T47D (cell line): ENCODE results near the gene CTBP1.
"Not testable (repeated sequence)": the region's sequence is repeated elsewhere in the genome, so short reads cannot be mapped to it uniquely, and the experiment has no call there.

Source experiments
- DNase-seq, 2 experiments: peaks; one replicate each; pipeline versions ENCODE4 v3.0.0 to v3.0.0-alpha.2; 2011 to 2012; ENCODE audit warnings: low read depth in 1 of 2, low spot score in 1 of 2
- JUND ChIP-seq: IDR thresholded peaks from 2 replicates; pipeline ENCODE4 v1.6.1; 2012; ENCODE audit warnings: low read depth
- in situ Hi-C: cut with HindIII; loops from 2 replicates; pipeline ENCODE4 v1.10.0; 2016; ENCODE audit warnings: low sequenced_read_pairs, low pct_unique_long_range_greater_than_20kb

CTBP1 gene

DNA sequence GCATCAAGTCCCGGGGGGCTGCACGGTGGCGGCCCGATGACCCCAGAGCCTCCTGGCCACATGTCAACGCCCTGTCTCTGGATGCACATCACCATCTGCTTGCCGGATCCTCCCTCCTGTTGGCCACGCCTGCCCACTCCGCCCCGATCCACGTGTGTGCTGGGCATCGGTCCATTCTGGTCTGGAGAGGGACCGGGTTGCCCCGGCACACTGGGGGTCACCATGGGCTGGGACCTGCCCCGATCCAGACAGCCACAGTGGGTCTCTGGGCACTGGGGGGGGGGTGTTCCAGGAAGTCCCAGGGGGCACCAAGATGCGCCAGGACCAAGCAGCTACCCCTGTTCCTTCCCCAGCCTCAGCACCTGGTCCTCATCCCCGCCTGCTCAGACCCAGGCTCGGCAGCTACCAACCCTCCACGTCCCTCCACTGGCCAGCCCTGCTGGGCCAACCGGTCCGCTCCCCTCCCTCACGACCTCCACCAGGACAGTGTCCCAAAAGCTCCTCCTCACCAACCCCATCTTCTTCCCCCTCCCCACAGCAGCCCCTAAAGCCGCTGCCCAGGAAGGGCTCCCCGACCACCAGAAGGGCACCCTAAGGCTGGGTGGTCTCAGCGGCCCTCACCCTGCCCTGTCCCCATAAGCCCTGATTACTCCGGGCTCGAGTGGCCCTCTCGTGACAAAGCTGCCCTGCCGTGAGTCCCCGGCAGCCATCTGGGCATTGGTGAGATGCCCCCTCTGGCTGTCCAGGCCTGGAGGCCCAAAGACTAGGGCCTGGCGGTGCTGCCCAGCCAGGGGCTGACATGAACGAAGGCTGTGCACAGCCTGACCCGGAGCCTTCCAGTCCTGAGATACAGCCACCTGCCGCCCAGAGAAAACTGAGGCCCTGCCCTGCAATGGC, 4.6 kb downstream of the CTBP1 start:
- in situ Hi-C loops, result no loop called here
- no peak for TF ChIP-seq JUND
- no peak for DNase-seq

DNA sequence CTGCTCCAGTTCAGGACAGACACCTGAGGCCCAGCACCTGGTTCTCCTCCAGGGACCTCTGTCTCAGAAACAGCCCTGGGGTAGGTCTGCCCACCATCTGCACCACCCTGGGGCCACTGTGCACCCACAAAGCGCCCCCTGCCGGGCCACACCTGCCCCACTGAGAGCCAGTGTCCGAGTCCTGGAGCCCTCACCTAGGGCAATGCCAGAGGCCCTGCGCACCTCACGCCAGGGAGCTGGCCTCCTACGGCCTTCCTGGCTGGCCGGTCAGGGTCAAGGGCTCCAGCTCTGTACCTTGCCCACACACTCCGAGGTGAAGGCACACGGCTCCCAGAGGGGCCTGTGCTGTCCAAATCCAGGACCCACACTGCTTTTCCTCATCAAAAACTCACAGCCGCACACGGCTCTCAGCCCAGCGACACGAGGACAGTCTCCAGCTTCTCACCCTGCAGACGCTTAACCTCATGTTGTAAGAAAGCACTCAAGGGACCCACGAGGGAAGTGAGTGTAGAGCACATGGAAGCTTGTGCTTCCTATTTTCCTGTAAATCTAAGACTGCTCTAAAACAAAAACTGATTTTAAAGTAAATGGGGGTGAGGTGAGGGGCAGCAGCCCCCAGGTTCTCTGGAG, 5.4 kb downstream of the CTBP1 start:
- DNase-seq, result peak in 1 of 2 experiments; percentile 2
- in situ Hi-C loops, result no loop called here
- no peak for TF ChIP-seq JUND

DNA sequence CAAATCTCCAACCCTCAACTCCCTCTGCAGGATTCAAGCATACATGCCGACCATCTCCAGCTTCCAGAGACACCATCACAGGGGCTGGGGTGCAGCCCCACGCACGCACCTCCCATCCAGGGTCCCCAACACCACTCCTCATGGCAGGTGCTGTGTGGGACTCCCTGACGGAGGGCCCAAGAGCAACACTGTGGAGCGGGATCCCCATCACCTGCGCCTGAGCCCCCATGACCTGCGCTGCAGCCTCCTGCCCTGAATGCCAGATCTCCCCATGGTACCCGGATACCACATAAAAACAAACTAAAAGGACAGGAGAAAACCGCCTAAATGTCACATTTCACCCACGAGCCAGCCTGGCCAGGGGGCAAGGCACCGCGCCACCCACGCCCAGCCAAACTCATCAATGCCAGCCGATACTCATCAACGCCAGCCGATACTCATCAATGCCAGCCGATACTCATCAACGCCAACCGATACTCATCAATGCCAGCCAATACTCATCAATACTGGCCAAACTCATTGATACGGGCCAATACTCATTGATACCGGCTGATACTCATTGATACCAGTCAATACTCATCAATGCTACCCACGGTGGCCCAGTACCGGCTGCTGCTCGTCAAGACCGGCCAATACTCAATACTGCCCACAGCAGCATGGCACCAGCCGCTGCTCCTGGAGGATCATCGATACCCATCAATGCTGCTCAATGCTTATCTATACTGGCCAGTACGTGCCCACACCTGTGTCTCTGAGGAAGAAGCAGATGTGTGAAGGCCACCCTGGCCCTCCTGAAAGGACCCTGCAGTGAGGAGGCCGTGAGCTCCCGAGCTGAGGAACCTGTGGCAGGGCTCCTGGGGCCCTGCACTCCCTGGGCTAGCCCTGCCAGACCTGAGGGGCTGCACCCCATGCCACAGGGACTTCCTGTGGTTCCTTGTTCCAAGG, 6.2 kb downstream of the CTBP1 start:
- no peak for DNase-seq
- no peak for TF ChIP-seq JUND
- in situ Hi-C loops, result no loop called here

DNA sequence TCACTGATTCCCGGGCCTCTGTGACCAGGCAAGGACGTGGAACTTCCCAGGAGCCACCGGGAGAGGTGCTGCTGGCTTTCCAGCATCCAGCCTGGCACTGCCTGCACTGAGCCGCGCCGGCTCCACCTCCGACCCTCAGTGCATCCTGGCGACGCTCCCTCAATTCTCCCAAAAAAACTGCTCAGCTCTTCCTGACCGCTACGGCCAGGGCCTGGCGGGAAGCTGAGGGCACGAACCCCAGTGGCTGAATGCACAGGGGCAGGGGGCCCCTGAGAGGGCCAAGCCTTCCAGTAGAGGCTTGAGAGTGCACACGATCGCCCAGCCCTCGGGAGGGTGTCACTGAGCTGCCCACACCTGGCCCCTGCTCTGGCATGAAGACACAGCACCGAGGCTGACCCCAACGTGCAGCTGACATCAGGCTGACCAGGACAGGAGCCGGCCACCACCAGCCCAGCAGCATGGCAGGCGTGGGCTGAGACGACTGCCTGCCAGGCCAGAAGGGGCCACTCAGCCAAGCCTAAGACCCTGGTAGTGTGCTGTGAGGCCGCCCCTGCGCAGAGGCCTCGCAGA, 6.9 kb downstream of the CTBP1 start:
- TF ChIP-seq JUND, result no peak
- in situ Hi-C loops, result no loop called here
- no peak for DNase-seq

DNA sequence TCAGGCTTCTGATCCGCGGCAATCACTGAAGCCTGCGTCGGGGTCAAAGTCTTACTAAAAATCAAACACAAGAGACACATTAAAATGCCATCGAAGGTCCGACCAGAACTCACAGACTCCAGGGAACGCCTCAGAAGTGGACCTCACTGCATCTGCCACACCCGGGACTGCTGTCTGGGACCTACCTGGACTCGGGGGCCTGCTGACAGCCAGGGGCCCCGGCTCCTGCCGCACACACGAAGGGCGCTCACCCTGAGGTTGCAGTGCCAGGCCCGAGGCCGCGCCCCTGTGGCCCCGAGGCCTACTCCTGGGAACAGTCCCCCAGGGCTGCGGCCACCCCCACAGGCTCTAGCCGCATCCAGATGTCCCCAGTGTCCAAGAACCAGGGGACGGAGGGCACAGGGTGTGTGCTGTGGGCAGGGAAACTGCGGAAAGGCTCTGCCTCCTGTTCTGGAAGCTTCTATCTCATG, 7.4 kb downstream of the CTBP1 start:
- in situ Hi-C loops, result no loop called here
- no peak for TF ChIP-seq JUND

DNA sequence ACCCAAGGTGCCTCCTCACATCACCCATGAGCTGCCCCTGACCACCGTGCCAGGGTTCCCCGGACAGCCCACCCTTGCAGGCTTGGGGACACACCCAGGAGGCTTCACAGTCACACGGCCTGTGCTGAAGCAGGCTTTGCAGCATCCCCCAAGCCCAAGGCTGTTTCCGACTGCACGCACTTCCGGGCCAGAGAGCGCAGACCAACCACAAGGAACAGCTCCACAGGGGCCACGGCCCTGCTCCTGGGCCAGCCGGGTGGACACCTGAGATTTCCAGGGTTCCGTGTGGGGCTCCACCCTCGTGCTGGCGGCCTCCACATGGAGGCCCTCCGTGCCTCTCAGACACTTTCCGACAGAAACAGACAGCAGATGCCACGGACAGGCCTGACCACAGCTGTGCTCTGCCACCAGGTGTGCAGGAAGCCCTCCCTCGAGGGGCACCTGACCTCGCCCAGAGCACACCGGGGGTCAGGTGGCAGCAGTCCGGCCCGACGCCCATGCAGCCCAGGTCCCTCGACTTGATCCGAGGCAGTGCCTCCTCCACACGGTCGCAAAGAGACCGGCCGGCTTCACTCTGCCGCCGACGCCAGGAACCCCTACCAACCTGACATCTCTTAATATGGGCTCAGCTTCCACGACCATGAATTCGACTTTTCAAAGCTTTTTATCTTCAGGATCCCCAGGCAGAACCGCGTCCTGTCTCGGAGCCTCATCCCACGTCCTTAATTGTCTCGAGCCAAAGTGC, 8.0 kb downstream of the CTBP1 start:
- TF ChIP-seq JUND, result no peak
- in situ Hi-C loops, result no loop called here

More for the DNA sequence above, 7.4 kb downstream of the CTBP1 start:
- no peak for DNase-seq

DNA sequence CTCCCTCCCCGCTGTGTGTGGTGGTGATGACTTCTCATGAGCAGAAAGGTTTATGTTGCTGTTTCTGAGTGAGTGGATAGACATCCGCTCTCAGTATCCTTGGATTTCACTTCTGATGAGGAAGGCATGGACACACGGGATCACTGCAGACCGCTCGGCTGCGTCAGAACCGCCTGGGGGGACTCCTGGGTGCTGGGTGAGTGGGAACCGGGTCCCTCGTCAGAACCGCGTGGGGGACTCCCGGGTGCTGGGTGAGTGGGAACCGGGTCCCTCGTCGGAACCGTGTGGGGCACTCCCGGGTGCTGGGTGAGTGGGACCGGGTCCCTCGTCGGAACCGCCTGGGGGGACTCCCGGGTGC, 9.0 kb downstream of the CTBP1 start:
- no peak for TF ChIP-seq JUND
- DNase-seq, result no peak
- in situ Hi-C loops, result no loop called here

More for the DNA sequence above, 8.0 kb downstream of the CTBP1 start:
- no peak for DNase-seq

DNA sequence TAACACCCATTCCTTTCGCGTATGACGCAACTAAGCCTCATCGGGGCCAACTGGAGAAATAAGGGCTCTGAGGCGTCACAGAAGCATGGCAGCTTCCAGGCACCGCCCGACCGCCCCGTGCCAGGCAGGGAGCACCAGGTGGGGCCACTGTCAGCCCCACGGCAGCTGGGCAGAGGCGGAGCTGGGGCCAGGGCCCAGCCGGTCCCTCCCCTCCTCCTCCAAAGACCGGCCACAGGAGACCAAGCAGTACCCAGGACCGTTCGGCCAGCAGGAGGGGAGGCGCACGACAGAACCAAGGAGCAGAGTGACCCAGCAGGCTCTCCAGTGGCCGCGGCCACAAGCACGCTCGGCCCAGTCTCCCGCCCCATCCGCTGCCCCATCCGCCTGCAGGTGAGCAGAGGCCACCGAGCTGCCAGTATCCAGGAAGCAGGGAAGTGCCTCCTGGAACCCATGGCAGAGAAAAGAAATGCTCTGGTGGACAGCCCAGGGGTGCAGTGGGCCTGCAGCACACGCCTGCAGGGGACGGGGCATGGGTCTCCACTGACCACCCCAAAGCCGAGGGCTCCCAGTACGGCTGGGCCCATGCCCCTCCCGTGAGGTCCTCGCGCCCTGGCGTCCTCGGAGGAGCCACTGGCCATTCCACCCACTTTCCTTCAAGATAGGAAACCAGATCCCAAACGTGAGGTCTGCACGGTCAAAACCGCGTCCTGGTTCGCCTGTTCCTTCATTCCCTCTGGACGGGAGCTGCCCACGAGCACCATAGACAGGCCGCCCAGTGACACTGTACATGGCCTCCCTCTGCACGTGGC, 9.6 kb downstream of the CTBP1 start:
- no peak for DNase-seq
- in situ Hi-C loops, result no loop called here
- no peak for TF ChIP-seq JUND

DNA sequence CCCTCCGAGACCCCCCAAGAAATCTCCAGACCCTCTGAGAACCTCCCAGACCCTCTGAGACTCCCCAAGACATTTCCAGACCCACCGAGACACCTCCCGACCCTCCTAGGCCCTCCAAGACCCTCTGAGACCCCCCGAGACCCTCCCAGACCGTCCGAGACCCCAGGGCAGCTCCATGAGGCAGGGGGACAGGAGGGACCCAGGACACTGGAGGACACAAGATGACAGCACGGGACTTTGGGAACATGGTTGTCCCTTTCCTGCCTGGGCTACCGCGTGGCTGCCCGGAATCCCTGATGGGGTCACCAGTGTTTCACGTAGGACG, 10.3 kb downstream of the CTBP1 start:
- in situ Hi-C loops, result no loop called here
- TF ChIP-seq JUND, result no peak
- no peak for DNase-seq

DNA sequence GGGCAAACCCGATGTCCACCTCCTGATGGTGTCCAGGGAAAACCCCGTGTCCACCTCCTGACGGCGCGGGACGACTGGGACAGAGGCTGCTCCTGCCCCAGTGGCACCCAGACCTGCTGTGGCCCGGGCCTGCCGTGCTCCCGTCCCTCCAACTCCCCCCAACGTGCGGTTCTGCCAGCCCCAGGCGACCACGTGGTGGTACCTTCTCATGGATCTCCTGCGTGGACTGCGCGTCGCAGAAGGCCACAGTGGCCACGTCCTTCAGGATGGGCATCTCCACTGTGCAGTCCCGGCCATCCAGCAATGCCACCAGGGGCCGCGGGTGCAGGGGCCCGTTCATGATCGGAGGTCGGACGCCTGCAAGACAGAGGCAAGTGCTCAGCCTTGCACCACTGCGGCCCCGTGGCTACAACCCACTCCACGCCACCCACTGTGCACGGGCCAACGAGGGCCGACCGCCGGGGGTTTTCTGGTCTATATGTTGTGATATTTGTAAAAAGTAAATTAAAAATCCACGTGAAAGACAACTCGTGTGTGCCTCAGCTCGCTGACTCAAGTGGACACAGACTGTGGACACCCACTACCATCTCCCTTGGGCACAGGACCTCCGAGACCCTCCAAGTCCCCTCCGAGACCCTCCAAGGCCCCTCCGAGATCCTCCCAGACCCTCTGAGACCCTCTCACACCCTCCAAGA, 10.8 kb downstream of the CTBP1 start:
- DNase-seq, result no peak
- no peak for TF ChIP-seq JUND
- in situ Hi-C loops, result no loop called here

DNA sequence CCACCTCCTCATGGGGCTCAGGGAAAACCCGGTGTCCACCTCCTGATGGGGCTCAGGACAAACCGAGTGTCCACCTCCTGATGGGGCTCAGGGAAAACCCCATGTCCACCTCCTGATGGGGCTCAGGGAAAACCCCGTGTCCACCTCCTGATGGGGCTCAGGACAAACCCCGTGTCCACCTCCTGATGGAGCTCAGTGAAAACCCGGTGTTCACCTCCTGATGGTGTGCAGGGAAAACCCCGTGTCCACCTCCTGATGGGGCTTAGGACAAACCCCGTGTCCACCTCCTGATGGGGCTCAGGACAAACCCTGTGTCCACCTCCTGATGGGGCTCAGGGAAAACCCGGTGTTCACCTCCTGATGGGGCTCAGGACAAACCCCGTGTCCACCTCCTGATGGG, 11.7 kb downstream of the CTBP1 start:
- in situ Hi-C loops, DNase-seq: not testable (repeated sequence)

DNA sequence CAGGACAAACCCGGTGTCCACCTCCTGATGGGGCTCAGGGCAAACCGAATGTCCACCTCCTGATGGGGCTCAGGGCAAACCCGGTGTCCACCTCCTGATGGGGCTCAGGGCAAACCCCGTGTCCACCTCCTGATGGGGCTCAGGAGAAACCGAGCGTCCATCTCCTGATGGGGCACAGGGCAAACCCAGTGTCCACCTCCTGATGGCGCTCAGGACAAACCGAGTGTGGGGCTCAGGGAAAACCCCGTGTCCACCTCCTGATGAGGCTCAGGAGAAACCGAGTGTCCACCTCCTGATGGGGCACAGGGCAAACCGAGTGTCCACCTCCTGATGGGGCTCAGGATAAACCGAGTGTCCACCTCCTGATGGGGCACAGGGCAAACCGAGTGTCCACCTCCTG, 12.1 kb downstream of the CTBP1 start:
- in situ Hi-C loops, DNase-seq: not testable (repeated sequence)
